Stimulated activated CD4-positive, alpha-beta T cell treated with anti-CD3 and anti-CD28 coated beads, Interleukin-1b, Interleukin-23, amount 100 ng/mL, for 24 hours (primary cell): ENCODE results near the gene MDC1.
A peak's percentile ranks its signal among the peaks of the same experiment; 100 is the strongest.
"Not testable (repeated sequence)": the region's sequence is repeated elsewhere in the genome, so short reads cannot be mapped to it uniquely, and the experiment has no call there.

Source experiments
- DNase-seq, 4 experiments: peaks; one replicate each; pipeline ENCODE4 v3.0.0-alpha.2; 2020; ENCODE audit warnings: low read depth in 4 of 4, low spot score in 1 of 4

MDC1 gene

GRCh38 chr6:30725713-30726505, 8.8 kb upstream of the MDC1 start:
- DNase-seq = no peak

- DNase-seq = no peak
Observed at GRCh38 chr6:30724906-30725667, 8.0 kb upstream of the MDC1 start.

- not testable (repeated sequence) for DNase-seq
Observed at GRCh38 chr6:30723843-30724741, 7.0 kb upstream of the MDC1 start.

GRCh38 chr6:30723159-30723842, 6.2 kb upstream of the MDC1 start:
- DNase-seq = not testable (repeated sequence)

- DNase-seq = peak in 3 of 4 experiments; percentile 74 to 88 (median 76)
Observed at GRCh38 chr6:30722280-30723112, 5.4 kb upstream of the MDC1 start.

- not testable (repeated sequence) for DNase-seq
Observed at GRCh38 chr6:30722025-30722279, 4.9 kb upstream of the MDC1 start.

GRCh38 chr6:30721198-30722024, 4.3 kb upstream of the MDC1 start:
- DNase-seq = peak; percentile 93 to 98 (median 96)

- DNase-seq = peak in 2 of 4 experiments; percentile 40 to 53
Observed at GRCh38 chr6:30720738-30721197, 3.7 kb upstream of the MDC1 start.

GRCh38 chr6:30719791-30720737, 3.0 kb upstream of the MDC1 start, which contains the start of gene TUBB:
TSS of gene TUBB (plus strand) at chr6:30720352. CDS start at chr6:30720507, 155 bp downstream.
- DNase-seq = peak; percentile 83 to 92 (median 88)

GRCh38 chr6:30719356-30719755, 2.3 kb upstream of the MDC1 start:
- no peak for DNase-seq

- DNase-seq = not testable (repeated sequence)
Observed at GRCh38 chr6:30717845-30718720, 1.0 kb upstream of the MDC1 start.

- no peak for DNase-seq
Observed at GRCh38 chr6:30716879-30717128, 277 bp downstream of the MDC1 start.

GRCh38 chr6:30714263-30714662, 2.8 kb downstream of the MDC1 start:
- DNase-seq = no peak

GRCh38 chr6:30712441-30712945, 4.6 kb downstream of the MDC1 start:
- DNase-seq = no peak

GRCh38 chr6:30711758-30712380, 5.2 kb downstream of the MDC1 start:
- no peak for DNase-seq

GRCh38 chr6:30709101-30709868, 7.8 kb downstream of the MDC1 start:
- no peak for DNase-seq
